ENCODE results near the gene TSFM. TPM values are rescaled to one million over a fixed set of nuclear protein-coding genes. Genes with fewer than 3 reads are reported as not detected.
A peak's percentile ranks its signal among the peaks of the same experiment; 100 is the strongest.
"Not testable (repeated sequence)": the region's sequence is repeated elsewhere in the genome, so short reads cannot be mapped to it uniquely, and the experiment has no call there.

Gene TSFM
- total RNA-seq, 2 experiments from 2014 or later: 35.2 to 49.8 TPM

- Histone ChIP-seq H3K4me1 (ENCODE audit: insufficient read depth, low read length, poor library complexity, severe bottlenecking) (no peaks in the 10 kb centered on the region), H3K9me2 (ENCODE audit: insufficient read depth, low read length) (no peaks in the 10 kb centered on the region), H3K36me3 (ENCODE audit: insufficient read depth, low read length) (peaks cover 13% of the 10 kb centered on the region; the same call in 1 of the 2 replicates), H3K4me2 (ENCODE audit: low read length) (no peak overlapping the region), H2AFZ (ENCODE audit: low read length) (no peak overlapping the region), H4K20me1 (ENCODE audit: insufficient read depth, low read length) (no peaks in the 10 kb centered on the region), H3K27ac (ENCODE audit: low read depth, low read length, poor library complexity, severe bottlenecking) (no peak overlapping the region), H3K9me3 (ENCODE audit: low read length) (no peaks in the 10 kb centered on the region), H3K79me2 (ENCODE audit: insufficient read depth, low read depth, low read length) (no peaks in the 10 kb centered on the region), H3K4me3 (ENCODE audit: low read depth, low read length, poor library complexity, severe bottlenecking) (no peak overlapping the region)
- intact Hi-C loops (cut with micrococcal nuclease; ENCODE audit: unreplicated experiment): no loop called here
- TF ChIP-seq EZH2phosphoT487 (IDR thresholded peaks at IDR 0.05; ENCODE audit: borderline replicate concordance, low read depth, low read length): no peak
- TF ChIP-seq CTCF (conservative IDR thresholded peaks at IDR 0.05; ENCODE audit: low read length): no peak
- no TSS peak for BruUV-seq (replicated peaks)
- no peak for DNase-seq (ENCODE audit: low spot score)
- ChIA-PET POLR2A (no interaction called here), CTCF (ENCODE audit: unreplicated experiment) (no interaction called here)
Measured at GRCh38 chr12:57816855-57817151, 34.2 kb downstream of the TSFM start.

GRCh38 chr12:57817261-57817989, 34.8 kb downstream of the TSFM start:
- H3K9me2 ChIP-seq (ENCODE audit: insufficient read depth, low read length): no peaks in the 10 kb centered on the region
- H3K4me3 ChIP-seq (ENCODE audit: low read depth, low read length, poor library complexity, severe bottlenecking): no peak overlapping the region
- POLR2A ChIA-PET: interaction anchor here (0.7 to 1.7 kb wide), 2 partner anchors 84 to 279 kb away, joined by 4 to 5 read pairs; no protein-coding TSS in a partner anchor
- TF ChIP-seq CTCF (conservative IDR thresholded peaks at IDR 0.05; ENCODE audit: low read length) (no peak), EZH2phosphoT487 (IDR thresholded peaks at IDR 0.05; ENCODE audit: borderline replicate concordance, low read depth, low read length) (no peak)
- no peaks in the 10 kb centered on the region for H3K79me2 ChIP-seq (ENCODE audit: insufficient read depth, low read depth, low read length)
- no peaks in the 10 kb centered on the region for H4K20me1 ChIP-seq (ENCODE audit: insufficient read depth, low read length)
- no peak for DNase-seq (ENCODE audit: low spot score)
- intact Hi-C loops (cut with micrococcal nuclease; ENCODE audit: unreplicated experiment): no loop called here
- no TSS peak for BruUV-seq (replicated peaks)
- CTCF ChIA-PET (ENCODE audit: unreplicated experiment): interaction anchor here (1.4 kb wide), 1 partner anchor 15 kb away, joined by 4 read pairs; no protein-coding TSS in a partner anchor
- peaks cover 15% of the 10 kb centered on the region; the same call in 1 of the 2 replicates for H3K36me3 ChIP-seq (ENCODE audit: insufficient read depth, low read length)
- H3K27ac ChIP-seq (ENCODE audit: low read depth, low read length, poor library complexity, severe bottlenecking): no peak overlapping the region
- no peaks in the 10 kb centered on the region for H3K9me3 ChIP-seq (ENCODE audit: low read length)
- no peak overlapping the region for H2AFZ ChIP-seq (ENCODE audit: low read length)
- H3K4me2 ChIP-seq (ENCODE audit: low read length): no peak overlapping the region
- H3K4me1 ChIP-seq (ENCODE audit: insufficient read depth, low read length, poor library complexity, severe bottlenecking): no peaks in the 10 kb centered on the region

GRCh38 chr12:57817990-57818331, 35.4 kb downstream of the TSFM start:
- H3K9me3 ChIP-seq (ENCODE audit: low read length); H3K9me2 ChIP-seq (ENCODE audit: insufficient read depth, low read length); H3K4me2 ChIP-seq (ENCODE audit: low read length); BruUV-seq (replicated peaks); H3K4me1 ChIP-seq (ENCODE audit: insufficient read depth, low read length, poor library complexity, severe bottlenecking); DNase-seq (ENCODE audit: low spot score); H3K79me2 ChIP-seq (ENCODE audit: insufficient read depth, low read depth, low read length); H2AFZ ChIP-seq (ENCODE audit: low read length); H4K20me1 ChIP-seq (ENCODE audit: insufficient read depth, low read length); H3K27ac ChIP-seq (ENCODE audit: low read depth, low read length, poor library complexity, severe bottlenecking); intact Hi-C loops (cut with micrococcal nuclease; ENCODE audit: unreplicated experiment); H3K4me3 ChIP-seq (ENCODE audit: low read depth, low read length, poor library complexity, severe bottlenecking): not testable (repeated sequence)
- peaks cover 20% of the 10 kb centered on the region for H3K36me3 ChIP-seq (ENCODE audit: insufficient read depth, low read length)
- ChIA-PET CTCF (ENCODE audit: unreplicated experiment) (interaction anchor here (1.4 kb wide), 1 partner anchor 16 kb away, joined by 4 read pairs; no protein-coding TSS in a partner anchor), POLR2A (interaction anchor here (0.7 to 1.7 kb wide), 2 partner anchors 84 to 278 kb away, joined by 4 to 5 read pairs; no protein-coding TSS in a partner anchor)

GRCh38 chr12:57820119-57820518, 37.5 kb downstream of the TSFM start:
- H3K9me2 ChIP-seq (ENCODE audit: insufficient read depth, low read length); intact Hi-C loops (cut with micrococcal nuclease; ENCODE audit: unreplicated experiment); DNase-seq (ENCODE audit: low spot score); H3K4me1 ChIP-seq (ENCODE audit: insufficient read depth, low read length, poor library complexity, severe bottlenecking); H3K9me3 ChIP-seq (ENCODE audit: low read length); H3K4me2 ChIP-seq (ENCODE audit: low read length); H2AFZ ChIP-seq (ENCODE audit: low read length); H4K20me1 ChIP-seq (ENCODE audit: insufficient read depth, low read length); H3K27ac ChIP-seq (ENCODE audit: low read depth, low read length, poor library complexity, severe bottlenecking); H3K4me3 ChIP-seq (ENCODE audit: low read depth, low read length, poor library complexity, severe bottlenecking); POLR2A ChIA-PET; CTCF ChIA-PET (ENCODE audit: unreplicated experiment); H3K79me2 ChIP-seq (ENCODE audit: insufficient read depth, low read depth, low read length): not testable (repeated sequence)
- peaks cover 42% of the 10 kb centered on the region for H3K36me3 ChIP-seq (ENCODE audit: insufficient read depth, low read length)
- TSS peak; percentile 25 for BruUV-seq (replicated peaks)

GRCh38 chr12:57821015-57821414, 38.4 kb downstream of the TSFM start:
- BruUV-seq (replicated peaks); CTCF ChIA-PET (ENCODE audit: unreplicated experiment): not testable (repeated sequence)

More at GRCh38 chr12:57821015-57821414, 38.4 kb downstream of the TSFM start:
- H3K9me2 ChIP-seq (ENCODE audit: insufficient read depth, low read length); H3K4me2 ChIP-seq (ENCODE audit: low read length); H3K79me2 ChIP-seq (ENCODE audit: insufficient read depth, low read depth, low read length); H4K20me1 ChIP-seq (ENCODE audit: insufficient read depth, low read length); intact Hi-C loops (cut with micrococcal nuclease; ENCODE audit: unreplicated experiment); H3K9me3 ChIP-seq (ENCODE audit: low read length); DNase-seq (ENCODE audit: low spot score); H3K4me3 ChIP-seq (ENCODE audit: low read depth, low read length, poor library complexity, severe bottlenecking); H3K4me1 ChIP-seq (ENCODE audit: insufficient read depth, low read length, poor library complexity, severe bottlenecking); POLR2A ChIA-PET; H2AFZ ChIP-seq (ENCODE audit: low read length); H3K27ac ChIP-seq (ENCODE audit: low read depth, low read length, poor library complexity, severe bottlenecking): not testable (repeated sequence)
- H3K36me3 ChIP-seq (ENCODE audit: insufficient read depth, low read length): peaks cover 50% of the 10 kb centered on the region

Measured in OCI-LY7 (cell line).